ENCODE results near the gene ABCA9. TPM values are rescaled to one million over a fixed set of nuclear protein-coding genes. Genes with fewer than 3 reads are reported as not detected.

ABCA9 gene
- total and polyA plus RNA-seq, 2 of the 13 experiments (the other 11 are each of a cell fraction or from before 2014, with no cell fraction given), result 0.04 TPM; not detected in 1

DNA sequence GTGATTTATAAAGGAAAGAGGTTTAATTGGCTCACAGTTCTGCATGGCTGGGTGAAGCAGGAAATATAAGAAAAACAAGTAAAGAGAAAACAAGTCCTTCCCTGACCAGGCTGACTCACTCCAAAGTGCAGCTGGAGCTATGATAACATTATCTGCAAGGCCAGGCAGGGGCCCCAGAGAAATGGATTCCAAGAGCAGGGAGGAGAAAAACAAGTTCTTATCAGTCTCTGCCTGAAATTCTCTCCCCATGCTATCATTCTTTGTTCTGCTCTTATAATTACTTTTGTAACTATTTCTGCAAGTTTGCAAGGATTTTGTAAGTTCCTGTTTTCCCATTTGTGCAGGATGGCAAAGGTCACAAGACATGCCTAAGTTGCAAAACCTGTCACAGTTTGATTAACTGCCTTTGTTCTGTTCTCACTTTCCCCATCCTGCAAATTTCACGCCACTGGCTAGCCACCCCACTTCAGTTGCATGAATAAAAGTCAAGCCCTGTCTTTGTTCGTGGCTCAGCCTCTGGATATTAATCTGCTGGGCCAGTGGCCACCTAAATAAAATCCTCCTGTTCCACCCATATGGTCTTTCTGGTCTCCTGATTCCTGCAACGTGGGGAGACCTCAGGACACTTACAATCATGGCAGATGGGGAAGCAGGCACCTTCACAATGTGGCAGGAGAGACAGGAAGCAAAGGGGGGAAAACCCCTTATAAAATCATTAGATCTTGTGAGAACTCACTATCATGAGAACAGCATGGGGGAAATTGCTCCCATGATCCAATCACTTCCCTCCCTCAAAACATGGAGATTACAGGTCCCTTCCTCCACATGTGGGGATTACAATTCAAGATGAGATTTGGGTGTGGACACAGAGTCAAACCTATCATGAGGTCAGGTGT, 13.1 kb downstream of the ABCA9 start (continued):
- TF ChIP-seq ZNF451 (CRISPR knock-in tag; IDR thresholded peaks at IDR 0.05), result no peak
- TF ChIP-seq HCFC1 (IDR thresholded peaks at IDR 0.05; ENCODE audit: low read depth, low read length), result no peak
- TF ChIP-seq ARID4A (CRISPR knock-in tag; IDR thresholded peaks at IDR 0.05; ENCODE audit: borderline replicate concordance), result peak; percentile 41; the same call in 1 of the 2 replicates
- TF ChIP-seq ZNF432 (CRISPR knock-in tag; IDR thresholded peaks at IDR 0.05; ENCODE audit: borderline replicate concordance), result no peak
- TF ChIP-seq, protein P1, sequence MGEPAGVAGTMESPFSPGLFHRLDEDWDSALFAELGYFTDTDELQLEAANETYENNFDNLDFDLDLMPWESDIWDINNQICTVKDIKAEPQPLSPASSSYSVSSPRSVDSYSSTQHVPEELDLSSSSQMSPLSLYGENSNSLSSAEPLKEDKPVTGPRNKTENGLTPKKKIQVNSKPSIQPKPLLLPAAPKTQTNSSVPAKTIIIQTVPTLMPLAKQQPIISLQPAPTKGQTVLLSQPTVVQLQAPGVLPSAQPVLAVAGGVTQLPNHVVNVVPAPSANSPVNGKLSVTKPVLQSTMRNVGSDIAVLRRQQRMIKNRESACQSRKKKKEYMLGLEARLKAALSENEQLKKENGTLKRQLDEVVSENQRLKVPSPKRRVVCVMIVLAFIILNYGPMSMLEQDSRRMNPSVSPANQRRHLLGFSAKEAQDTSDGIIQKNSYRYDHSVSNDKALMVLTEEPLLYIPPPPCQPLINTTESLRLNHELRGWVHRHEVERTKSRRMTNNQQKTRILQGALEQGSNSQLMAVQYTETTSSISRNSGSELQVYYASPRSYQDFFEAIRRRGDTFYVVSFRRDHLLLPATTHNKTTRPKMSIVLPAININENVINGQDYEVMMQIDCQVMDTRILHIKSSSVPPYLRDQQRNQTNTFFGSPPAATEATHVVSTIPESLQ (CRISPR knock-in tag; conservative IDR thresholded peaks at IDR 0.05), result no peak; the same call in 1 of the 2 replicates
- TF ChIP-seq TEAD3 (CRISPR knock-in tag; optimal IDR thresholded peaks at IDR 0.05; ENCODE audit: borderline replicate concordance), result peak; percentile 94
- peak; percentile 83; the same call in 1 of the 2 replicates for TF ChIP-seq TBP (CRISPR knock-in tag; IDR thresholded peaks at IDR 0.05)
- peak; percentile 99 for TF ChIP-seq NCOA1 (CRISPR knock-in tag; IDR thresholded peaks at IDR 0.05)
- TF ChIP-seq, protein P2, sequence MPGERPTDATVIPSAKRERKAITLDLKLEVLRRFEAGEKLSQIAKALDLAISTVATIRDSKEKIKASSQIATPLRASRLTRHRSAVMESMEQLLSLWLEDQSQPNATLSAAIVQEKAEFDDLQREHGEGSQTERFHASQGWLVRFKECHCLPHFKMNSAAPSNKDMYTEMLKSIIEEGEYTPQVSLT (CRISPR knock-in tag; IDR thresholded peaks at IDR 0.05; ENCODE audit: borderline replicate concordance, low read depth), result peak; percentile 54; the same call in 1 of the 2 replicates
- TF ChIP-seq ZNF773 (CRISPR knock-in tag; IDR thresholded peaks at IDR 0.05; ENCODE audit: borderline replicate concordance), result no peak
- TF ChIP-seq, protein P3, sequence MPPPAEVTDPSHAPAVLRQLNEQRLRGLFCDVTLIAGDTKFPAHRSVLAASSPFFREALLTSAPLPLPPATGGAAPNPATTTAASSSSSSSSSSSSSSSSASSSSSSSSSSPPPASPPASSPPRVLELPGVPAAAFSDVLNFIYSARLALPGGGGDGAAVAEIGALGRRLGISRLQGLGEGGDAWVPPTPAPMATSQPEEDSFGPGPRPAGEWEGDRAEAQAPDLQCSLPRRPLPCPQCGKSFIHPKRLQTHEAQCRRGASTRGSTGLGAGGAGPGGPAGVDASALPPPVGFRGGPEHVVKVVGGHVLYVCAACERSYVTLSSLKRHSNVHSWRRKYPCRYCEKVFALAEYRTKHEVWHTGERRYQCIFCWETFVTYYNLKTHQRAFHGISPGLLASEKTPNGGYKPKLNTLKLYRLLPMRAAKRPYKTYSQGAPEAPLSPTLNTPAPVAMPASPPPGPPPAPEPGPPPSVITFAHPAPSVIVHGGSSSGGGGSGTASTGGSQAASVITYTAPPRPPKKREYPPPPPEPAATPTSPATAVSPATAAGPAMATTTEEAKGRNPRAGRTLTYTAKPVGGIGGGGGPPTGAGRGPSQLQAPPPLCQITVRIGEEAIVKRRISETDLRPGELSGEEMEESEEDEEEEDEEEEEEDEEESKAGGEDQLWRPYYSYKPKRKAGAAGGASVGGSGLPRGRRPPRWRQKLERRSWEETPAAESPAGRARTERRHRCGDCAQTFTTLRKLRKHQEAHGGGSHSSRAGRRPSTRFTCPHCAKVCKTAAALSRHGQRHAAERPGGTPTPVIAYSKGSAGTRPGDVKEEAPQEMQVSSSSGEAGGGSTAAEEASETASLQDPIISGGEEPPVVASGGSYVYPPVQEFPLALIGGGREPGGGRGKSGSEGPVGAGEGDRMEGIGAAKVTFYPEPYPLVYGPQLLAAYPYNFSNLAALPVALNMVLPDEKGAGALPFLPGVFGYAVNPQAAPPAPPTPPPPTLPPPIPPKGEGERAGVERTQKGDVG (CRISPR knock-in tag; IDR thresholded peaks at IDR 0.05; ENCODE audit: borderline replicate concordance), result peak; percentile 90
- TF ChIP-seq RARG (CRISPR knock-in tag; IDR thresholded peaks at IDR 0.05; ENCODE audit: low read depth), result peak; percentile 8; the same call in 1 of the 2 replicates
- TF ChIP-seq, protein P4, sequence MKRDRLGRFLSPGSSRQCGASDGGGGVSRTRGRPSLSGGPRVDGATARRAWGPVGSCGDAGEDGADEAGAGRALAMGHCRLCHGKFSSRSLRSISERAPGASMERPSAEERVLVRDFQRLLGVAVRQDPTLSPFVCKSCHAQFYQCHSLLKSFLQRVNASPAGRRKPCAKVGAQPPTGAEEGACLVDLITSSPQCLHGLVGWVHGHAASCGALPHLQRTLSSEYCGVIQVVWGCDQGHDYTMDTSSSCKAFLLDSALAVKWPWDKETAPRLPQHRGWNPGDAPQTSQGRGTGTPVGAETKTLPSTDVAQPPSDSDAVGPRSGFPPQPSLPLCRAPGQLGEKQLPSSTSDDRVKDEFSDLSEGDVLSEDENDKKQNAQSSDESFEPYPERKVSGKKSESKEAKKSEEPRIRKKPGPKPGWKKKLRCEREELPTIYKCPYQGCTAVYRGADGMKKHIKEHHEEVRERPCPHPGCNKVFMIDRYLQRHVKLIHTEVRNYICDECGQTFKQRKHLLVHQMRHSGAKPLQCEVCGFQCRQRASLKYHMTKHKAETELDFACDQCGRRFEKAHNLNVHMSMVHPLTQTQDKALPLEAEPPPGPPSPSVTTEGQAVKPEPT (CRISPR knock-in tag; IDR thresholded peaks at IDR 0.05; ENCODE audit: low read depth), result no peak
- no peak for TF ChIP-seq ATF7-NPFF (CRISPR knock-in tag; IDR thresholded peaks at IDR 0.05; ENCODE audit: low read depth)
- TF ChIP-seq NCOA2 (CRISPR knock-in tag; IDR thresholded peaks at IDR 0.05), result peak; percentile 100
- TF ChIP-seq ZNF709 (CRISPR knock-in tag; IDR thresholded peaks at IDR 0.05), result peak; percentile 68
